ENCODE data around the gene SLC6A6. TPM values are rescaled to one million over a fixed set of nuclear protein-coding genes. Genes with fewer than 3 reads are reported as not detected.

SLC6A6 gene
- total and polyA plus RNA-seq, 2 experiments from 2014 or later, result 30.7 to 58.9 TPM

- H3K27me3 ChIP-seq, result no peaks in the 10 kb centered on the region
- H3K4me3 ChIP-seq, result no peak overlapping the region
- peaks cover 11% of the 10 kb centered on the region for H3K4me1 ChIP-seq (ENCODE audit: insufficient read depth)
- no peak overlapping the region for H3K27ac ChIP-seq
- H4K20me1 ChIP-seq (ENCODE audit: insufficient read depth, poor library complexity, severe bottlenecking), result peaks cover 35% of the 10 kb centered on the region
- H3K79me2 ChIP-seq, result peaks cover 93% of the 10 kb centered on the region
- DNase-seq (ENCODE audit: low spot score), result no peak
- H3K9me3 ChIP-seq (ENCODE audit: low read depth), result no peaks in the 10 kb centered on the region
- no peaks in the 10 kb centered on the region for H3K9me2 ChIP-seq (replicated peaks; ENCODE audit: insufficient read depth)
- no peak overlapping the region for H2AFZ ChIP-seq
- WGBS (ENCODE audit: low lambda C conversion rate, missing lambda C conversion rate), result 92% methylated on average over 9 of the region's 9 CpGs
- TF ChIP-seq EZH2phosphoT487 (IDR thresholded peaks at IDR 0.05; ENCODE audit: low read depth, severe bottlenecking, unreplicated experiment) (no peak), CTCF (IDR thresholded peaks at IDR 0.05; ENCODE audit: poor library complexity) (no peak), EZH2 (IDR thresholded peaks at IDR 0.05; ENCODE audit: borderline replicate concordance) (no peak)
- no peak overlapping the region for H3K4me2 ChIP-seq
- no peaks in the 10 kb centered on the region for H3K36me3 ChIP-seq (replicated peaks; ENCODE audit: insufficient read depth, low read depth)
Measured at GRCh38 chr3:14411166-14411526, 8.7 kb downstream of the SLC6A6 start.

- H3K27me3 ChIP-seq, result no peaks in the 10 kb centered on the region
- no peak overlapping the region for H3K4me2 ChIP-seq
- H3K4me3 ChIP-seq, result no peak overlapping the region
- H4K20me1 ChIP-seq (ENCODE audit: insufficient read depth, poor library complexity, severe bottlenecking), result peaks cover 30% of the 10 kb centered on the region
- TF ChIP-seq EZH2phosphoT487 (IDR thresholded peaks at IDR 0.05; ENCODE audit: low read depth, severe bottlenecking, unreplicated experiment) (no peak), CTCF (IDR thresholded peaks at IDR 0.05; ENCODE audit: poor library complexity) (peak; percentile 19)
- no peaks in the 10 kb centered on the region for H3K9me3 ChIP-seq (ENCODE audit: low read depth)
- H3K79me2 ChIP-seq, result peaks cover 93% of the 10 kb centered on the region
- 84% methylated on average over 7 of the region's 7 CpGs for WGBS (ENCODE audit: low lambda C conversion rate, missing lambda C conversion rate)
- no peak overlapping the region for H3K27ac ChIP-seq
- no peak for DNase-seq (ENCODE audit: low spot score)
- no peaks in the 10 kb centered on the region for H3K9me2 ChIP-seq (replicated peaks; ENCODE audit: insufficient read depth)
- no peaks in the 10 kb centered on the region for H3K36me3 ChIP-seq (replicated peaks; ENCODE audit: insufficient read depth, low read depth)
- H3K4me1 ChIP-seq (ENCODE audit: insufficient read depth), result peaks cover 10% of the 10 kb centered on the region
- no peak overlapping the region for H2AFZ ChIP-seq
Measured at GRCh38 chr3:14411988-14412387, 9.6 kb downstream of the SLC6A6 start.

- Histone ChIP-seq H3K27ac (peak overlapping the region; percentile 38), H3K4me2 (peak overlapping the region; percentile 2), H3K4me1 (ENCODE audit: insufficient read depth) (peaks cover 10% of the 10 kb centered on the region), H3K9me3 (ENCODE audit: low read depth) (no peaks in the 10 kb centered on the region), H4K20me1 (ENCODE audit: insufficient read depth, poor library complexity, severe bottlenecking) (peaks cover 26% of the 10 kb centered on the region), H3K4me3 (no peak overlapping the region), H3K36me3 (replicated peaks; ENCODE audit: insufficient read depth, low read depth) (no peaks in the 10 kb centered on the region), H3K9me2 (replicated peaks; ENCODE audit: insufficient read depth) (no peaks in the 10 kb centered on the region), H3K27me3 (no peaks in the 10 kb centered on the region), H3K79me2 (peaks cover 85% of the 10 kb centered on the region), H2AFZ (no peak overlapping the region)
- no peak for TF ChIP-seq EZH2phosphoT487 (IDR thresholded peaks at IDR 0.05; ENCODE audit: low read depth, severe bottlenecking, unreplicated experiment)
- TF ChIP-seq EZH2 (IDR thresholded peaks at IDR 0.05; ENCODE audit: borderline replicate concordance), result no peak
- TF ChIP-seq CTCF (IDR thresholded peaks at IDR 0.05; ENCODE audit: poor library complexity), result no peak
- 63% methylated on average over 13 of the region's 13 CpGs for WGBS (ENCODE audit: low lambda C conversion rate, missing lambda C conversion rate)
- DNase-seq (ENCODE audit: low spot score), result no peak
Measured at GRCh38 chr3:14412831-14413380, 10.5 kb downstream of the SLC6A6 start.

All from hepatocyte (in vitro differentiated cells).